K562 (cell line): ENCODE results near the gene LSM14B. TPM values are rescaled to one million over a fixed set of nuclear protein-coding genes. Genes with fewer than 3 reads are reported as not detected.

ENCODE experiments used
- ATAC-seq: fragments of 200-7000 bp; cut with Tn5 transposase; 3 replicates; pipeline ENCODE4 v1.9.1; 2020; ENCODE audit warnings: moderate library complexity
- BruUV-seq: library from RNA; stranded (reverse); fragments of 400-500 nt; replicated peaks from 2 replicates; lab custom pipeline; 2021; lab: Mats Ljungman, UMichigan
- CTCF ChIA-PET: fragments of 300-600 bp; formaldehyde crosslinking; extraction: SDS; loops from one replicate; lab custom pipeline; 2021; ENCODE audit warnings: low intra/inter-chr PET ratio; lab: Yijun Ruan, JAX
- POLR2A ChIA-PET: fragments of 300-600, 350-650 bp; sonication (Branson Sonifier 250); formaldehyde crosslinking; extraction: SDS; loops from one replicate; lab custom pipeline; 2021; ENCODE audit warnings: antibody characterized with exemption, inconsistent platforms; lab: Yijun Ruan, JAX
- DNase-seq, 4 experiments: peaks; one replicate each; pipeline versions ENCODE4 v3.0.0 to v3.0.0-alpha.2; 2011 to 2018; ENCODE audit warnings: low spot score in 3 of 4, mixed read lengths in 3 of 4; ENCODE audit errors: extremely low read depth in 1 of 4
- FAIRE-seq: peaks from 2 replicates; lab custom pipeline; 2011; peaks lifted over from hg19 to GRCh38; lab: Jason Lieb, UNC
- H2AFZ ChIP-seq: 2 replicates; pipeline ENCODE4 v1.6.0; 2011; ENCODE audit warnings: low read depth, low read length, control low read depth, inconsistent platforms
- H3K27ac ChIP-seq: fragments of 200-600 bp; 3 replicates; pipeline ENCODE4 v1.8.0; 2011; ENCODE audit warnings: low read depth, mild to moderate bottlenecking, control low read depth, inconsistent platforms, low read length, moderate library complexity, mixed read lengths; ENCODE audit errors: extremely low read depth
- H3K27me3 ChIP-seq, 2 experiments: fragments of 300-600 bp in 1 of 2; 2 replicates in 1 of 2; 3 replicates in 1 of 2; pipeline versions ENCODE4 v1.6.0 to v1.8.0; 2011; ENCODE audit warnings: inconsistent platforms in 2 of 2, low read length in 2 of 2, mild to moderate bottlenecking in 1 of 2, mixed read lengths in 1 of 2, moderate library complexity in 1 of 2; ENCODE audit not compliant: control insufficient read depth in 2 of 2, insufficient read depth in 2 of 2
- H3K36me3 ChIP-seq: fragments of 300-600 bp; 3 replicates; pipeline ENCODE4 v1.8.0; 2011; ENCODE audit warnings: mild to moderate bottlenecking, low read length, inconsistent platforms; ENCODE audit not compliant: control insufficient read depth, insufficient read depth
- H3K4me1 ChIP-seq, 2 experiments: fragments of 200-600 bp in 1 of 2; replicated peaks in 1 of 2; 2 replicates in 1 of 2; 3 replicates in 1 of 2; pipeline versions ENCODE4 v1.5.1 to v1.8.0; 2011; ENCODE audit warnings: inconsistent platforms in 2 of 2, low read length in 2 of 2, mild to moderate bottlenecking in 1 of 2, mixed read lengths in 1 of 2, moderate library complexity in 1 of 2; ENCODE audit not compliant: control insufficient read depth in 2 of 2, insufficient read depth in 2 of 2
- H3K4me2 ChIP-seq: 2 replicates; pipeline ENCODE4 v1.6.1; 2011; ENCODE audit warnings: low read length, control low read depth, inconsistent platforms, mixed read lengths; ENCODE audit not compliant: insufficient read depth
- H3K4me3 ChIP-seq: fragments of 200-600 bp; sonication (generic), shearing (Covaris generic); 2 replicates; pipeline ENCODE4 v1.5.1; 2016; ENCODE audit warnings: control low read depth, inconsistent platforms
- H3K79me2 ChIP-seq: fragments of 200-600 bp; 3 replicates; pipeline ENCODE4 v1.8.0; 2011; ENCODE audit warnings: low read length, inconsistent platforms; ENCODE audit not compliant: control insufficient read depth, insufficient read depth
- H3K9ac ChIP-seq, 2 experiments: 2 replicates each; pipeline versions ENCODE4 v1.6.0 to v1.6.1; 2011; ENCODE audit warnings: low read depth in 2 of 2, low read length in 2 of 2, control low read depth in 1 of 2, inconsistent platforms in 1 of 2, mild to moderate bottlenecking in 1 of 2, mixed read lengths in 1 of 2; ENCODE audit not compliant: insufficient read depth in 1 of 2
- H3K9me1 ChIP-seq: one replicate; pipeline ENCODE4 v1.6.0; 2011; ENCODE audit warnings: inconsistent platforms, mild to moderate bottlenecking, low read length, moderate library complexity; ENCODE audit not compliant: control insufficient read depth, insufficient read depth
- H3K9me3 ChIP-seq: replicated peaks from 2 replicates; pipeline ENCODE4 v1.5.1; 2011; ENCODE audit warnings: low read depth, low read length, inconsistent platforms; ENCODE audit not compliant: control insufficient read depth, insufficient read depth
- H4K20me1 ChIP-seq: replicated peaks from 2 replicates; pipeline ENCODE4 v1.6.1; 2011; ENCODE audit warnings: low read length, inconsistent platforms, mixed read lengths; ENCODE audit not compliant: control insufficient read depth, insufficient read depth
- ELF4 ChIP-seq: fragments of 450-650 bp; formaldehyde crosslinking; IDR thresholded peaks from 2 replicates; pipeline ENCODE4 v1.4.0; 2022; ENCODE audit warnings: missing genetic modification characterization
- FUS ChIP-seq: fragments of 200-400 bp; formaldehyde crosslinking; optimal IDR thresholded peaks from 2 replicates; pipeline ENCODE3; 2017; ENCODE audit warnings: low read depth, low read length
- HDAC2 ChIP-seq: fragments of 450-650 bp; IDR thresholded peaks from 2 replicates; pipeline ENCODE4 v1.6.1; 2016; ENCODE audit warnings: mild to moderate bottlenecking
- HDAC8 ChIP-seq: fragments of 450-650 bp; IDR thresholded peaks from 2 replicates; pipeline ENCODE4 v1.6.1; 2016; ENCODE audit warnings: mild to moderate bottlenecking, missing genetic modification characterization, moderate library complexity, missing compliant biosample characterization
- ID3 ChIP-seq, 2 experiments: fragments of 250-450 bp in 1 of 2; fragments of 450-650 bp in 1 of 2; sonication (Bioruptor Pico) in 1 of 2; IDR thresholded peaks; 2 replicates each; pipeline versions ENCODE4 v1.6.1 to v1.8.0; 2016 to 2021; ENCODE audit warnings: mild to moderate bottlenecking in 2 of 2, moderate library complexity in 2 of 2, missing compliant biosample characterization in 1 of 2, missing genetic modification characterization in 1 of 2
- POLR2G ChIP-seq: fragments of 200-400 bp; formaldehyde crosslinking; IDR thresholded peaks from 2 replicates; pipeline ENCODE4 v1.6.1; 2017; ENCODE audit warnings: low read depth, mild to moderate bottlenecking, antibody characterized with exemption, low read length, moderate library complexity
- RBM15 ChIP-seq: fragments of 200-400 bp; formaldehyde crosslinking; IDR thresholded peaks from 2 replicates; pipeline ENCODE4 v1.6.1; 2018; ENCODE audit warnings: mild to moderate bottlenecking, low read length, moderate library complexity; ENCODE audit not compliant: insufficient read depth
- RFX1 ChIP-seq: fragments of 450-650 bp; IDR thresholded peaks from 2 replicates; pipeline ENCODE4 v1.6.1; 2016; ENCODE audit warnings: mild to moderate bottlenecking, moderate library complexity
- SMC3 ChIP-seq: conservative IDR thresholded peaks from 2 replicates; pipeline ENCODE4 v1.6.1; 2011; ENCODE audit warnings: low read depth, low read length, improper control_type of control experiment; ENCODE audit not compliant: insufficient read depth
- SPI1 ChIP-seq: IDR thresholded peaks from 2 replicates; pipeline ENCODE4 v1.6.1; 2011; ENCODE audit warnings: low read depth, low read length, control low read depth, borderline replicate concordance
- SRSF3 ChIP-seq: fragments of 200-400 bp; formaldehyde crosslinking; IDR thresholded peaks from 2 replicates; pipeline ENCODE4 v1.6.1; 2016; ENCODE audit warnings: mild to moderate bottlenecking, low read length, moderate library complexity; ENCODE audit not compliant: insufficient read depth
- TAF7 ChIP-seq: fragments of 450-650 bp; IDR thresholded peaks from 2 replicates; pipeline ENCODE4 v1.6.1; 2016; ENCODE audit warnings: missing genetic modification characterization, missing compliant biosample characterization
- TBP ChIP-seq: optimal IDR thresholded peaks from 2 replicates; pipeline ENCODE3; 2011; ENCODE audit warnings: low read depth, low read length, improper control_type of control experiment
- ZNF408 ChIP-seq: fragments of 250-450 bp; sonication (Bioruptor Pico); IDR thresholded peaks from 2 replicates; pipeline ENCODE4 v1.4.0; 2020; ENCODE audit warnings: low read depth, mild to moderate bottlenecking, moderate library complexity
- ZNF507 ChIP-seq: conservative IDR thresholded peaks from 2 replicates; pipeline ENCODE4 v1.6.1; 2017; ENCODE audit warnings: missing genetic modification characterization, missing compliant biosample characterization
- WGBS: fragments of 100-300 bp; shearing (Covaris generic); methylation state at CpG from one replicate; pipeline ENCODE4 v1.1.6; 2016; ENCODE audit warnings: low coverage, mixed read lengths; ENCODE audit not compliant: insufficient coverage; ENCODE audit errors: missing lambda C conversion rate; 5-methylcytosine and 5-hydroxymethylcytosine counted together
- in situ Hi-C: fragments of 300-500 bp; cut with MboI; formaldehyde crosslinking; loops from 4 replicates; pipeline ENCODE4 v1.15.0; 2018; ENCODE audit warnings: inconsistent platforms, mixed read lengths
- intact Hi-C: fragments of 100-400 bp; cut with micrococcal nuclease; formaldehyde crosslinking; loops from 2 replicates; pipeline ENCODE4 v1.14.2; 2022
- polyA plus RNA-seq, 8 experiments: library from polyadenylated mRNA; depleted of rRNA in 4 of 8; stranded (reverse) in 5 of 8; unstranded in 3 of 8; fragments of >200 nt; fragmentation: Nextera tagmentation in 2 of 8; fragmentation: Illumina TruSeq in 1 of 8; extraction: Ambion mirVana in 2 of 8; extraction: Trizol in 1 of 8; gene quantifications; 2 replicates each; pipeline versions ENCODE4 v1.2.1 to v1.2.3, GENCODE V29; 2011 to 2014; ENCODE audit warnings: inconsistent platforms in 1 of 8, missing spikeins in 1 of 8
- total RNA-seq, 7 experiments: library from RNA; depleted of rRNA in 6 of 7; stranded (reverse); fragments of >200 nt in 6 of 7; fragmentation: Illumina TruSeq in 2 of 7; extraction: Trizol in 2 of 7; gene quantifications; 2 replicates each; pipeline versions ENCODE4 v1.2.1 to v1.2.3, GENCODE V29; 2011 to 2021; ENCODE audit warnings: low replicate concordance in 1 of 7
- TF ChIP-seq, protein P1 (sequence below), 3 experiments: IDR thresholded peaks in 2 of 3; conservative IDR thresholded peaks in 1 of 3; 2 replicates each; pipeline ENCODE4 v1.5.1; 2011 to 2012; ENCODE audit warnings: low read length in 3 of 3, mild to moderate bottlenecking in 3 of 3, control low read depth in 2 of 3, improper control_type of control experiment in 1 of 3, inconsistent platforms in 1 of 3, low read depth in 1 of 3, mixed read lengths in 1 of 3, moderate library complexity in 1 of 3; ENCODE audit not compliant: insufficient read depth in 2 of 3

LSM14B gene
- total and polyA plus RNA-seq, 9 of the 15 experiments (the other 6 are each of a cell fraction or from before 2014, with no cell fraction given), result 0.66 to 36.0 (median 20.2) TPM

DNA sequence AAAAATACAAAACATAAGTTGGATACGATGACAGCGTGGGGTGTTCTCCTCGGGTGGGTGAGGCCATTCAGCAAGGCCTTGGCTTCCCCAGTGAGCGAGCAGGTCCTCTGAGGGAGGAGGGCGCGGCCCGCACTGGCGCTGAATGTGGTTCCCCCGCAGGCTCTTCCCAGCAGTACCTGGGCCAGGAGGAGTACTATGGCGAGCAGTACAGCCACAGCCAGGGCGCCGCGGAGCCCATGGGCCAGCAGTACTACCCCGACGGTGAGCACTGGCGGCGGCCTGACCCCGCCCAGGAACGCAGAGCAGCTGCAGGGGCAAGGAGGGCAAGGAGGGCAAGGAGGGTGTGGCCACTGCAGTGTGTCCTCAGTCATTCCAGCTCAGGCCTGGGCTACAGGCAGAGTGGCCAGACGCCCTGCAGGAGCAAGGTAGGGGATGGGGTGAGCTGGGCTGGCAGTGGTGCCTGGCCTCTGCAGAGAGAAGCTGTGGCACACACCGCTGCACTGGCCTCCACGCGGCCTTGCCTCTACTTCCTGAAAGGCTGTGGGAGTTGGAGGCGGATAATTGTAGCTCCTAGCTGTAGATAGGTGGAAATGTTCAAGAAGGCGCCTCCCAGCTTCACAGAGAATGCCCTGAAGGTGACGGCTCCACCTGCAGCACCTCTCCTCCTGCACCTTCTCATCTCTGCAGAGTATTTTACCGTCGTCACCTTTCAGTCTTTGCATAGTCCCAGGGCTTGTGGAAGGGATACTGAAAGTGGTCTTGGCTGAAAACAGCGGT is 41.9 kb downstream of the LSM14B start (continued):
- peak; percentile 31; the same call in 1 of the 2 replicates for TF ChIP-seq POLR2G

- no peak for FAIRE-seq
- BruUV-seq, result no TSS peak
- ChIA-PET CTCF (no interaction called here), POLR2A (interaction anchor here (0.6 kb wide), 1 partner anchor 22 kb away, joined by 4 read pairs; the partner anchor contains the start of genes PSMA7 and SS18L1)
- Histone ChIP-seq H3K9ac (0 out of 4 replicates have a peak overlapping the region, but pooled peaks of 1 of the 2 experiments have one; percentile 43), H2AFZ (no peak overlapping the region), H3K4me2 (no peak overlapping the region), H3K79me2 (no peaks in the 10 kb centered on the region), H3K9me3 (no peaks in the 10 kb centered on the region), H4K20me1 (0 out of 2 replicates have a peak, but pooled peaks cover 4% of the 10 kb centered on the region), H3K36me3 (peaks cover 80% of the 10 kb centered on the region; the same call in 2 of the 3 replicates), H3K27ac (no peak overlapping the region), H3K4me3 (no peak overlapping the region), H3K9me1 (peaks cover 3% of the 10 kb centered on the region), H3K4me1 (peaks cover 0 to 16% of the 10 kb centered on the region in 2 experiments; a peak in 1 of 5 replicates), H3K27me3 (no peaks in the 10 kb centered on the region)
- WGBS, result 94% methylated on average over 35 of the region's 41 CpGs
- no peak for ATAC-seq
- no peak for DNase-seq
- in situ Hi-C loops, result no loop called here
- TF ChIP-seq ZNF408 (CRISPR knock-in tag), result no peak
- no peak for TF ChIP-seq TAF7 (tag)
- TF ChIP-seq SRSF3, result no peak
- no peak for TF ChIP-seq ELF4 (CRISPR knock-in tag)
- no peak for TF ChIP-seq TBP
- TF ChIP-seq HDAC2, result no peak
- TF ChIP-seq RBM15, result no peak
- no peak for TF ChIP-seq RFX1
- no peak for TF ChIP-seq ZNF507 (tag)
- no peak for TF ChIP-seq SMC3
- no peak for TF ChIP-seq FUS
- TF ChIP-seq, protein P1, sequence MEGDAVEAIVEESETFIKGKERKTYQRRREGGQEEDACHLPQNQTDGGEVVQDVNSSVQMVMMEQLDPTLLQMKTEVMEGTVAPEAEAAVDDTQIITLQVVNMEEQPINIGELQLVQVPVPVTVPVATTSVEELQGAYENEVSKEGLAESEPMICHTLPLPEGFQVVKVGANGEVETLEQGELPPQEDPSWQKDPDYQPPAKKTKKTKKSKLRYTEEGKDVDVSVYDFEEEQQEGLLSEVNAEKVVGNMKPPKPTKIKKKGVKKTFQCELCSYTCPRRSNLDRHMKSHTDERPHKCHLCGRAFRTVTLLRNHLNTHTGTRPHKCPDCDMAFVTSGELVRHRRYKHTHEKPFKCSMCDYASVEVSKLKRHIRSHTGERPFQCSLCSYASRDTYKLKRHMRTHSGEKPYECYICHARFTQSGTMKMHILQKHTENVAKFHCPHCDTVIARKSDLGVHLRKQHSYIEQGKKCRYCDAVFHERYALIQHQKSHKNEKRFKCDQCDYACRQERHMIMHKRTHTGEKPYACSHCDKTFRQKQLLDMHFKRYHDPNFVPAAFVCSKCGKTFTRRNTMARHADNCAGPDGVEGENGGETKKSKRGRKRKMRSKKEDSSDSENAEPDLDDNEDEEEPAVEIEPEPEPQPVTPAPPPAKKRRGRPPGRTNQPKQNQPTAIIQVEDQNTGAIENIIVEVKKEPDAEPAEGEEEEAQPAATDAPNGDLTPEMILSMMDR (IDR thresholded peaks at IDR 0.05 in 2 of 3, conservative IDR thresholded peaks at IDR 0.05 in 1 of 3; ENCODE audit: insufficient read depth in 2 of 3, low read depth in 1 of 3, low read length in 3 of 3), result no peak
- no peak for TF ChIP-seq SPI1
- TF ChIP-seq HDAC8 (tag), result no peak
- TF ChIP-seq ID3 (CRISPR knock-in tag; IDR thresholded peaks at IDR 0.05), result no peak
- TF ChIP-seq ID3 (tag; IDR thresholded peaks at IDR 0.05), result no peak
- intact Hi-C loops, result no loop called here
These were observed 42.8 kb downstream of the LSM14B start for GRCh38 chr20:62164879-62165761.
